HCT116 (cell line): ENCODE data around the gene GSC2. TPM values are rescaled to one million over a fixed set of nuclear protein-coding genes. Genes with fewer than 3 reads are reported as not detected.
A peak's percentile ranks its signal among the peaks of the same experiment; 100 is the strongest.

Source experiments
- ATAC-seq: fragments of 200-7000 bp; cut with Tn5 transposase; 2 replicates; pipeline ENCODE4 v1.9.1; 2020; ENCODE audit warnings: mild to moderate bottlenecking, moderate library complexity
- BruUV-seq: library from RNA; stranded (reverse); fragments of 400-500 nt; replicated peaks from 2 replicates; lab custom pipeline; 2021; lab: Mats Ljungman, UMichigan
- CTCF ChIA-PET: fragments of 300-600 bp; sonication (Branson Sonifier 250); formaldehyde crosslinking; loops from one replicate; lab custom pipeline; 2021; ENCODE audit warnings: antibody characterized with exemption; lab: Charles Lee
- POLR2A ChIA-PET: fragments of 300-600, 350-600 bp; sonication (Branson Sonifier 250); formaldehyde crosslinking; loops from one replicate; lab custom pipeline; 2021; ENCODE audit warnings: antibody characterized with exemption; lab: Charles Lee
- RAD21 ChIA-PET, 2 experiments: fragments of 300-600 bp; sonication (Branson Sonifier 250); formaldehyde crosslinking; loops; one replicate each; lab custom pipeline; 2023; ENCODE audit warnings: low total read pairs in 2 of 2; ENCODE audit not compliant: uncharacterized antibody in 2 of 2, unreplicated experiment in 2 of 2, low non-redundant PET in 1 of 2; lab: Charles Lee
- DNase-seq: peaks from one replicate; pipeline ENCODE4 v3.0.0-alpha.2; 2010; ENCODE audit warnings: low read depth, low spot score
- H2AFZ ChIP-seq: fragments of 200-600 bp; shearing (Covaris generic), sonication (generic); 2 replicates; pipeline ENCODE4 v1.6.1; 2017; ENCODE audit warnings: low read depth, mixed run types, mixed read lengths, antibody characterized with exemption, low read length; ENCODE audit not compliant: poor library complexity, severe bottlenecking
- H3K27ac ChIP-seq: 2 replicates; pipeline ENCODE4 v1.5.1; 2012; ENCODE audit warnings: low read depth, low read length
- H3K27me3 ChIP-seq: fragments of 200-600 bp; sonication (generic); 2 replicates; pipeline ENCODE4 v1.6.1; 2016; ENCODE audit warnings: mixed run types, low read length, mixed read lengths; ENCODE audit not compliant: insufficient read depth
- H3K36me3 ChIP-seq, 2 experiments: fragments of 200-500 bp in 1 of 2; fragments of 200-600 bp in 1 of 2; sonication (Bioruptor generic) in 1 of 2; sonication (generic) in 1 of 2; 2 replicates each; pipeline versions ENCODE4 v1.5.1 to v1.6.1; 2014 to 2016; ENCODE audit warnings: low read length in 2 of 2, inconsistent platforms in 1 of 2, mixed read lengths in 1 of 2, mixed run types in 1 of 2; ENCODE audit not compliant: insufficient read depth in 2 of 2, control insufficient read depth in 1 of 2
- H3K4me1 ChIP-seq, 2 experiments: fragments of 200-600 bp in 1 of 2; sonication (generic) in 1 of 2; 2 replicates each; pipeline versions ENCODE4 v1.5.1 to v1.6.1; 2012 to 2017; ENCODE audit warnings: low read length in 2 of 2, inconsistent platforms in 1 of 2, mild to moderate bottlenecking in 1 of 2, mixed read lengths in 1 of 2, mixed run types in 1 of 2, moderate library complexity in 1 of 2; ENCODE audit not compliant: insufficient read depth in 2 of 2, control insufficient read depth in 1 of 2
- H3K4me2 ChIP-seq: fragments of 200-600 bp; sonication (generic); 2 replicates; pipeline ENCODE4 v1.6.1; 2017; ENCODE audit warnings: mixed run types, low read length, mixed read lengths
- H3K4me3 ChIP-seq, 2 experiments: fragments of 200-600 bp in 1 of 2; sonication (generic) in 1 of 2; replicated peaks in 1 of 2; 2 replicates each; pipeline ENCODE4 v1.5.1; 2011 to 2016; ENCODE audit warnings: low read length in 2 of 2, control low read depth in 1 of 2, low read depth in 1 of 2, mild to moderate bottlenecking in 1 of 2, mixed read lengths in 1 of 2, mixed run types in 1 of 2
- H3K79me2 ChIP-seq: fragments of 200-600 bp; sonication (generic); 2 replicates; pipeline ENCODE4 v1.6.1; 2017; ENCODE audit warnings: mild to moderate bottlenecking, mixed run types, low read length, moderate library complexity, mixed read lengths; ENCODE audit not compliant: insufficient read depth
- H3K9ac ChIP-seq: fragments of 200-600 bp; sonication (generic); 2 replicates; pipeline ENCODE4 v1.6.1; 2016; ENCODE audit warnings: low read length, mixed read lengths
- H3K9me2 ChIP-seq: fragments of 200-600 bp; sonication (generic), shearing (Covaris generic); 2 replicates; pipeline ENCODE4 v1.6.1; 2017; ENCODE audit warnings: mixed run types, mild to moderate bottlenecking, moderate library complexity; ENCODE audit not compliant: insufficient read depth
- H3K9me3 ChIP-seq, 2 experiments: fragments of 200-500 bp in 1 of 2; fragments of 200-600 bp in 1 of 2; sonication (Bioruptor generic) in 1 of 2; sonication (generic) in 1 of 2; 2 replicates each; pipeline ENCODE4 v1.6.1; 2014 to 2017; ENCODE audit warnings: low read length in 2 of 2, mixed read lengths in 2 of 2, inconsistent platforms in 1 of 2, low read depth in 1 of 2, mild to moderate bottlenecking in 1 of 2, mixed run types in 1 of 2, moderate library complexity in 1 of 2; ENCODE audit not compliant: control insufficient read depth in 1 of 2, insufficient read depth in 1 of 2
- H4K20me1 ChIP-seq: fragments of 200-600 bp; sonication (generic), shearing (Covaris generic); 2 replicates; pipeline ENCODE4 v1.6.1; 2017; ENCODE audit warnings: mixed run types, mild to moderate bottlenecking, moderate library complexity; ENCODE audit not compliant: insufficient read depth
- CBX3 ChIP-seq: IDR thresholded peaks from 2 replicates; pipeline ENCODE4 v1.6.1; 2012; ENCODE audit warnings: low read depth
- EGR1 ChIP-seq: IDR thresholded peaks from 2 replicates; pipeline ENCODE4 v1.6.1; 2012; ENCODE audit warnings: low read depth
- ELF1 ChIP-seq: IDR thresholded peaks from 2 replicates; pipeline ENCODE4 v1.6.1; 2012; ENCODE audit warnings: low read depth, borderline replicate concordance
- EZH2 ChIP-seq: fragments of 200-600 bp; sonication (generic); IDR thresholded peaks from 2 replicates; pipeline ENCODE4 v1.6.1; 2017; ENCODE audit warnings: antibody characterized with exemption, mixed run types
- FOSL1 ChIP-seq: IDR thresholded peaks from 2 replicates; pipeline ENCODE4 v1.6.1; 2012; ENCODE audit warnings: low read depth
- POLR2AphosphoS5 ChIP-seq: IDR thresholded peaks from 2 replicates; pipeline ENCODE4 v1.6.1; 2011; ENCODE audit warnings: mild to moderate bottlenecking, low read depth, low read length, moderate library complexity
- SRF ChIP-seq: IDR thresholded peaks from 2 replicates; pipeline ENCODE4 v1.6.1; 2012; ENCODE audit warnings: low read depth
- TCF7L2 ChIP-seq: IDR thresholded peaks from 2 replicates; pipeline ENCODE4 v1.7.0; 2011; ENCODE audit warnings: borderline replicate concordance, inconsistent platforms; ENCODE audit not compliant: insufficient read depth, insufficient read length; ENCODE audit errors: extremely low read depth
- YY1 ChIP-seq: IDR thresholded peaks from 2 replicates; pipeline ENCODE4 v1.6.1; 2011; ENCODE audit warnings: low read length, low read depth, moderate library complexity, mild to moderate bottlenecking; ENCODE audit not compliant: insufficient replicate concordance; ENCODE audit errors: extremely low read depth
- intact Hi-C: fragments of 100-400 bp; cut with micrococcal nuclease; formaldehyde crosslinking; loops from 2 replicates; pipeline ENCODE4 v1.10.0; 2022
- total RNA-seq: library from RNA; stranded (reverse); gene quantifications from one replicate; pipeline ENCODE4 v1.2.1, GENCODE V29; 2021; ENCODE audit not compliant: unreplicated experiment
- TF ChIP-seq, protein P1 (sequence below): IDR thresholded peaks from 2 replicates; pipeline ENCODE4 v1.6.1; 2012
- TF ChIP-seq, protein P2 (sequence below): IDR thresholded peaks from 2 replicates; pipeline ENCODE4 v1.6.1; 2012; ENCODE audit warnings: low read depth
- TF ChIP-seq, protein P3 (sequence below): IDR thresholded peaks from 2 replicates; pipeline ENCODE4 v1.6.1; 2012
- TF ChIP-seq, protein P4 (sequence below), 3 experiments: fragments of 200-600 bp in 1 of 3; sonication (generic) in 1 of 3; IDR thresholded peaks in 2 of 3; conservative IDR thresholded peaks in 1 of 3; 2 replicates each; pipeline ENCODE4 v1.5.1; 2012 to 2017; ENCODE audit warnings: low read depth in 2 of 3, low read length in 2 of 3, antibody characterized with exemption in 1 of 3, borderline replicate concordance in 1 of 3, control low read depth in 1 of 3, mild to moderate bottlenecking in 1 of 3, mixed read lengths in 1 of 3, mixed run types in 1 of 3, moderate library complexity in 1 of 3; ENCODE audit not compliant: insufficient read depth in 1 of 3

The GSC2 gene
- total RNA-seq, 1 experiment from 2014 or later: not detected

DNA sequence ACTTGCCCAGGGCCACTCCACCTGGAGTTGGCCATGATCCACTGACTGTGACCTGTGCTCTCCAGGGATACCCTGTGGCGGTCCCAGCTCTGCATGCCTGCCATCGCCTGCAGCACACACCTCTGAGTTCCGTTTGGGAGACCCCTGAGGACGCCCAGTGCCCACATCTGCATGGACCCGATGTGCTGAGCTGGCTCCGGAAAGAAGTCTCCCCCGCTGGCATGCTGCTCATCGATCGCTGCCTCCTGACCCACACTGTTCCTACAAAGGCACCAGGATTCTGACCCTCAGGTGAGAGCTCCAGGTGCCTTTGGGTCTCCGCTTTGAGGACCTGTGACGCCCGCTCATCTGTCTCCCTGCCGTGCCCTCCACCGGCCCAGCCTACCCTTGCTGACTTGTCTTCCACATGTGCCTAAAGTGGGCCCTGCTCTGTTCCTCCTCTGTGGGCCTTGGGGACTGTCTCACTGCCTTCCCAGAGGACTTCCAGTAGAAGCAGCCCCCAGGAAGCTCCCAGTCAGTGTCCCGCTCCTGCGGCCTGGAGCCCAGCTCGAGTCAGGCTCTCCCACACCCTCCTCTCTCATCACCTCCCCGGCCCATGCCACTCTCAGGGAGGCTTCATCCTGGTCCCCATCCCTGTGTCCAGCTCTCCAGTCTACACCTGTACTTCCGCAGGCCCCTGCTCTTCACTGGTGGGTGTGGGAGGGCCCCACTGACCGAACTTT is 34.3 kb upstream of the GSC2 start:
- Histone ChIP-seq H3K4me3 (no peak overlapping the region), H3K27me3 (no peaks in the 10 kb centered on the region), H3K79me2 (no peaks in the 10 kb centered on the region), H3K36me3 (no peaks in the 10 kb centered on the region), H4K20me1 (no peaks in the 10 kb centered on the region), H3K4me2 (peak overlapping the region; percentile 30), H3K9me2 (no peaks in the 10 kb centered on the region), H3K9ac (no peak overlapping the region), H3K4me1 (peaks cover 2 to 16% of the 10 kb centered on the region in 2 experiments; a peak in 3 of 4 replicates), H3K9me3 (no peaks in the 10 kb centered on the region), H2AFZ (no peak overlapping the region), H3K27ac (no peak overlapping the region)
- DNase-seq (no peak), ATAC-seq (no peak)
- TF ChIP-seq TCF7L2: no peak
- no peak for TF ChIP-seq EZH2
- TF ChIP-seq, protein P1, sequence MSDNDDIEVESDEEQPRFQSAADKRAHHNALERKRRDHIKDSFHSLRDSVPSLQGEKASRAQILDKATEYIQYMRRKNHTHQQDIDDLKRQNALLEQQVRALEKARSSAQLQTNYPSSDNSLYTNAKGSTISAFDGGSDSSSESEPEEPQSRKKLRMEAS: no peak
- no peak for TF ChIP-seq ELF1
- TF ChIP-seq YY1: no peak
- no peak for TF ChIP-seq SRF
- BruUV-seq: no TSS peak
- ChIA-PET CTCF (interaction anchor here (1.6 kb wide), 1 partner anchor 40 kb away, joined by 3 read pairs; the partner anchor contains the start of gene ESS2), RAD21 (no interaction called here), POLR2A (no interaction called here)
- intact Hi-C loops: no loop called here

- no peak overlapping the region for H3K4me3 ChIP-seq
- H3K9me3 ChIP-seq: no peaks in the 10 kb centered on the region
- H3K27me3 ChIP-seq: no peaks in the 10 kb centered on the region
- DNase-seq (no peak), ATAC-seq (no peak)
- intact Hi-C loops: no loop called here
- H3K9ac ChIP-seq: no peak overlapping the region
- H3K9me2 ChIP-seq: no peaks in the 10 kb centered on the region
- peaks cover under 1% of the 10 kb centered on the region; the same call in 1 of the 2 replicates for H3K79me2 ChIP-seq
- H3K27ac ChIP-seq: no peak overlapping the region
- no peaks in the 10 kb centered on the region for H3K36me3 ChIP-seq
- H2AFZ ChIP-seq: no peak overlapping the region
- ChIA-PET CTCF (interaction anchor here (0.6 kb wide), 1 partner anchor 29 kb away, joined by 3 read pairs; no protein-coding TSS in a partner anchor), POLR2A (no interaction called here), RAD21 (no interaction called here)
- H3K4me1 ChIP-seq: peaks cover 2 to 22% of the 10 kb centered on the region in 2 experiments; a peak in 3 of 4 replicates
- no TSS peak for BruUV-seq
- no peaks in the 10 kb centered on the region for H4K20me1 ChIP-seq
- H3K4me2 ChIP-seq: no peak overlapping the region
- TF ChIP-seq SRF (no peak), FOSL1 (no peak), EGR1 (no peak), POLR2AphosphoS5 (no peak), ELF1 (no peak), YY1 (no peak), CBX3 (no peak)
- TF ChIP-seq, protein P2, sequence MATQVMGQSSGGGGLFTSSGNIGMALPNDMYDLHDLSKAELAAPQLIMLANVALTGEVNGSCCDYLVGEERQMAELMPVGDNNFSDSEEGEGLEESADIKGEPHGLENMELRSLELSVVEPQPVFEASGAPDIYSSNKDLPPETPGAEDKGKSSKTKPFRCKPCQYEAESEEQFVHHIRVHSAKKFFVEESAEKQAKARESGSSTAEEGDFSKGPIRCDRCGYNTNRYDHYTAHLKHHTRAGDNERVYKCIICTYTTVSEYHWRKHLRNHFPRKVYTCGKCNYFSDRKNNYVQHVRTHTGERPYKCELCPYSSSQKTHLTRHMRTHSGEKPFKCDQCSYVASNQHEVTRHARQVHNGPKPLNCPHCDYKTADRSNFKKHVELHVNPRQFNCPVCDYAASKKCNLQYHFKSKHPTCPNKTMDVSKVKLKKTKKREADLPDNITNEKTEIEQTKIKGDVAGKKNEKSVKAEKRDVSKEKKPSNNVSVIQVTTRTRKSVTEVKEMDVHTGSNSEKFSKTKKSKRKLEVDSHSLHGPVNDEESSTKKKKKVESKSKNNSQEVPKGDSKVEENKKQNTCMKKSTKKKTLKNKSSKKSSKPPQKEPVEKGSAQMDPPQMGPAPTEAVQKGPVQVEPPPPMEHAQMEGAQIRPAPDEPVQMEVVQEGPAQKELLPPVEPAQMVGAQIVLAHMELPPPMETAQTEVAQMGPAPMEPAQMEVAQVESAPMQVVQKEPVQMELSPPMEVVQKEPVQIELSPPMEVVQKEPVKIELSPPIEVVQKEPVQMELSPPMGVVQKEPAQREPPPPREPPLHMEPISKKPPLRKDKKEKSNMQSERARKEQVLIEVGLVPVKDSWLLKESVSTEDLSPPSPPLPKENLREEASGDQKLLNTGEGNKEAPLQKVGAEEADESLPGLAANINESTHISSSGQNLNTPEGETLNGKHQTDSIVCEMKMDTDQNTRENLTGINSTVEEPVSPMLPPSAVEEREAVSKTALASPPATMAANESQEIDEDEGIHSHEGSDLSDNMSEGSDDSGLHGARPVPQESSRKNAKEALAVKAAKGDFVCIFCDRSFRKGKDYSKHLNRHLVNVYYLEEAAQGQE: no peak
- TF ChIP-seq, protein P3, sequence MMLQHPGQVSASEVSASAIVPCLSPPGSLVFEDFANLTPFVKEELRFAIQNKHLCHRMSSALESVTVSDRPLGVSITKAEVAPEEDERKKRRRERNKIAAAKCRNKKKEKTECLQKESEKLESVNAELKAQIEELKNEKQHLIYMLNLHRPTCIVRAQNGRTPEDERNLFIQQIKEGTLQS: no peak
- TF ChIP-seq, protein P4, sequence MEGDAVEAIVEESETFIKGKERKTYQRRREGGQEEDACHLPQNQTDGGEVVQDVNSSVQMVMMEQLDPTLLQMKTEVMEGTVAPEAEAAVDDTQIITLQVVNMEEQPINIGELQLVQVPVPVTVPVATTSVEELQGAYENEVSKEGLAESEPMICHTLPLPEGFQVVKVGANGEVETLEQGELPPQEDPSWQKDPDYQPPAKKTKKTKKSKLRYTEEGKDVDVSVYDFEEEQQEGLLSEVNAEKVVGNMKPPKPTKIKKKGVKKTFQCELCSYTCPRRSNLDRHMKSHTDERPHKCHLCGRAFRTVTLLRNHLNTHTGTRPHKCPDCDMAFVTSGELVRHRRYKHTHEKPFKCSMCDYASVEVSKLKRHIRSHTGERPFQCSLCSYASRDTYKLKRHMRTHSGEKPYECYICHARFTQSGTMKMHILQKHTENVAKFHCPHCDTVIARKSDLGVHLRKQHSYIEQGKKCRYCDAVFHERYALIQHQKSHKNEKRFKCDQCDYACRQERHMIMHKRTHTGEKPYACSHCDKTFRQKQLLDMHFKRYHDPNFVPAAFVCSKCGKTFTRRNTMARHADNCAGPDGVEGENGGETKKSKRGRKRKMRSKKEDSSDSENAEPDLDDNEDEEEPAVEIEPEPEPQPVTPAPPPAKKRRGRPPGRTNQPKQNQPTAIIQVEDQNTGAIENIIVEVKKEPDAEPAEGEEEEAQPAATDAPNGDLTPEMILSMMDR (IDR thresholded peaks at IDR 0.05 in 2 of 3, conservative IDR thresholded peaks at IDR 0.05 in 1 of 3; ENCODE audit: borderline replicate concordance in 1 of 3, insufficient read depth in 1 of 3, low read depth in 2 of 3, low read length in 2 of 3): no peak
These were observed 33.1 kb upstream of the GSC2 start for GRCh38 chr22:19183216-19183615.
